Skeletal muscle tissue (tissue), 4 donors: Measurements from ENCODE around the gene UQCC2. TPM values are rescaled to one million over a fixed set of nuclear protein-coding genes. Genes with fewer than 3 reads are reported as not detected.

Experiments
- H3K27ac ChIP-seq: one replicate; pipeline ENCODE4 v1.7.0; 2013; ENCODE audit warnings: mild to moderate bottlenecking, low read depth, low read length, inconsistent platforms
- H3K27me3 ChIP-seq, 3 donors: one replicate each; pipeline ENCODE4 v1.7.0; 2013; ENCODE audit warnings: low read length in 3 of 3; ENCODE audit not compliant: control insufficient read depth in 3 of 3, insufficient read depth in 3 of 3
- H3K36me3 ChIP-seq, 3 donors: one replicate each; pipeline ENCODE4 v1.7.0; 2013; ENCODE audit warnings: low read length in 3 of 3; ENCODE audit not compliant: control insufficient read depth in 3 of 3, insufficient read depth in 3 of 3
- H3K4me1 ChIP-seq, 3 donors: one replicate each; pipeline ENCODE4 v1.7.0; 2013; ENCODE audit warnings: low read length in 3 of 3, mild to moderate bottlenecking in 3 of 3; ENCODE audit not compliant: control insufficient read depth in 3 of 3, insufficient read depth in 3 of 3
- H3K4me3 ChIP-seq, 3 donors: one replicate each; pipeline ENCODE4 v1.7.0; 2013; ENCODE audit warnings: low read length in 3 of 3
- H3K9ac ChIP-seq, 3 donors: one replicate each; pipeline ENCODE4 v1.7.0; 2013; ENCODE audit warnings: low read length in 3 of 3, mild to moderate bottlenecking in 3 of 3, moderate library complexity in 2 of 3, low read depth in 1 of 3
- H3K9me3 ChIP-seq, 3 donors: one replicate each; pipeline ENCODE4 v1.7.0; 2013; ENCODE audit warnings: low read length in 3 of 3; ENCODE audit not compliant: control insufficient read depth in 3 of 3
- total RNA-seq: library from RNA; depleted of rRNA; stranded (reverse); fragments of >200 nt; gene quantifications from one replicate; pipeline ENCODE4 v1.2.3, GENCODE V29; 2014
- donor health status: Osteomylitis.

The UQCC2 gene
- total RNA-seq, 1 donor from 2014 or later = 26.1 TPM

GRCh38 chr6:33663727-33664449 lies 47.6 kb downstream of the UQCC2 start:
- Histone ChIP-seq H3K4me1 (peaks cover 0 to 6% (median 0%) of the 10 kb centered on the region in 3 donors), H3K36me3 (peaks cover 0 to 6% (median 3%) of the 10 kb centered on the region in 3 donors), H3K9ac (no peak overlapping the region)

GRCh38 chr6:33663028-33663427 lies 48.5 kb downstream of the UQCC2 start:
- Histone ChIP-seq H3K27me3 (no peaks in the 10 kb centered on the region), H3K36me3 (peaks cover 0 to 6% (median 3%) of the 10 kb centered on the region in 3 donors), H3K4me1 (peaks cover 0 to 6% (median 0%) of the 10 kb centered on the region in 3 donors), H3K27ac (no peak overlapping the region), H3K9me3 (no peaks in the 10 kb centered on the region), H3K4me3 (no peak overlapping the region), H3K9ac (no peak overlapping the region)

More at GRCh38 chr6:33663727-33664449, 47.6 kb downstream of the UQCC2 start:
- H3K9me3 ChIP-seq = no peaks in the 10 kb centered on the region
- H3K27me3 ChIP-seq = no peaks in the 10 kb centered on the region
- no peak overlapping the region for H3K27ac ChIP-seq
- no peak overlapping the region for H3K4me3 ChIP-seq

- Histone ChIP-seq H3K27me3 (no peaks in the 10 kb centered on the region), H3K36me3 (peaks cover 0 to 6% (median 3%) of the 10 kb centered on the region in 3 donors), H3K27ac (no peak overlapping the region), H3K9ac (no peak overlapping the region), H3K9me3 (no peaks in the 10 kb centered on the region), H3K4me1 (peaks cover 0 to 6% (median 0%) of the 10 kb centered on the region in 3 donors), H3K4me3 (no peak overlapping the region)
Observed at GRCh38 chr6:33662318-33662717, 49.2 kb downstream of the UQCC2 start.

- no peaks in the 10 kb centered on the region for H3K27me3 ChIP-seq
- H3K27ac ChIP-seq = no peak overlapping the region
- H3K4me1 ChIP-seq = peaks cover 0 to 6% (median 0%) of the 10 kb centered on the region in 3 donors
- peaks cover 0 to 6% (median 3%) of the 10 kb centered on the region in 3 donors for H3K36me3 ChIP-seq
- no peak overlapping the region for H3K4me3 ChIP-seq
- no peaks in the 10 kb centered on the region for H3K9me3 ChIP-seq
- H3K9ac ChIP-seq = no peak overlapping the region
Observed at GRCh38 chr6:33661106-33661838, 50.2 kb downstream of the UQCC2 start.

- no peak overlapping the region for H3K4me3 ChIP-seq
- H3K27ac ChIP-seq = no peak overlapping the region
- peaks cover 0 to 6% (median 0%) of the 10 kb centered on the region in 3 donors for H3K4me1 ChIP-seq
- H3K27me3 ChIP-seq = no peaks in the 10 kb centered on the region
- H3K9me3 ChIP-seq = no peaks in the 10 kb centered on the region
- no peak overlapping the region for H3K9ac ChIP-seq
- H3K36me3 ChIP-seq = peaks cover 0 to 3% (median 3%) of the 10 kb centered on the region in 3 donors
Observed at GRCh38 chr6:33659986-33660385, 51.5 kb downstream of the UQCC2 start.

DNA sequence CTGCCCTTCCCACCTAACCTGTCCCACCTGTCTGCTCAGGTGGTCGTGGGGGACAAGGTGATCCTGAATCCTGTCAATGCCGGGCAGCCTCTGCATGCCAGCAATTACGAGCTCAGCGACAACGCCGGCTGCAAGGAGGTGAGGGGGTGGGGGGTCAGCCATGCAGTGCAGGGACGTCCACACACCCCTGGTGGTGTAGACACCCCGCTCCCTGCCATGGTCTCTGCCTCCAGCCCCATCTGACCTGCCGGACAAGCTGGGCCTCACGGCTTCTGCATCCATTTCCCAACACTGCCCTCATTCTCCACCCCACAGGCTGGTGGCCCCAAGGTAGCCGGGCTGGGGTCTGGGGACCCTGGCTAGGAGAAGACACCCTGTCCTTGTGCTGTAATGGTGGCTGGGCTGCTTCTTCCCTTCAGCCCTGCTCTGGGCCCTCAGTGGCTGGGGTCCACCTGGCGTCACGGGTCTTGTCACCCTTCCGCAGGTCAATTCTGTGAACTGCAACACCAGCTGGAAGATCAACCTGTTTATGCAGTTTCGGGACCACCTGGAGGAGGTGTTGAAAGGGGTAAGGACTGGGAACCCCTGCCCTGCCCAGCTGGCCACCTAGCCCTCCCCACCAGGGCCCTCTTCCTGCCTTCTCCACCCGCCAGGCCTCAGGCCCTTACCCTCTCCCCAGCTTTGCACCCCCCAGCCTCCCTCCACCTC lies 52.4 kb downstream of the UQCC2 start:
- peaks cover 0 to 3% (median 3%) of the 10 kb centered on the region in 3 donors for H3K36me3 ChIP-seq
- no peak overlapping the region for H3K9ac ChIP-seq
- H3K9me3 ChIP-seq = no peaks in the 10 kb centered on the region
- peaks cover 0 to 7% (median 2%) of the 10 kb centered on the region in 3 donors for H3K4me1 ChIP-seq
- no peak overlapping the region for H3K27ac ChIP-seq
- H3K27me3 ChIP-seq = no peaks in the 10 kb centered on the region
- H3K4me3 ChIP-seq = no peak overlapping the region

- no peaks in the 10 kb centered on the region for H3K9me3 ChIP-seq
- H3K36me3 ChIP-seq = peaks cover 0 to 3% (median 0%) of the 10 kb centered on the region in 3 donors
- H3K9ac ChIP-seq = no peak overlapping the region
- H3K27me3 ChIP-seq = no peaks in the 10 kb centered on the region
- no peak overlapping the region for H3K27ac ChIP-seq
- H3K4me3 ChIP-seq = no peak overlapping the region
- H3K4me1 ChIP-seq = peaks cover 0 to 2% (median 2%) of the 10 kb centered on the region in 3 donors
Observed at GRCh38 chr6:33656844-33657243, 54.7 kb downstream of the UQCC2 start.

DNA sequence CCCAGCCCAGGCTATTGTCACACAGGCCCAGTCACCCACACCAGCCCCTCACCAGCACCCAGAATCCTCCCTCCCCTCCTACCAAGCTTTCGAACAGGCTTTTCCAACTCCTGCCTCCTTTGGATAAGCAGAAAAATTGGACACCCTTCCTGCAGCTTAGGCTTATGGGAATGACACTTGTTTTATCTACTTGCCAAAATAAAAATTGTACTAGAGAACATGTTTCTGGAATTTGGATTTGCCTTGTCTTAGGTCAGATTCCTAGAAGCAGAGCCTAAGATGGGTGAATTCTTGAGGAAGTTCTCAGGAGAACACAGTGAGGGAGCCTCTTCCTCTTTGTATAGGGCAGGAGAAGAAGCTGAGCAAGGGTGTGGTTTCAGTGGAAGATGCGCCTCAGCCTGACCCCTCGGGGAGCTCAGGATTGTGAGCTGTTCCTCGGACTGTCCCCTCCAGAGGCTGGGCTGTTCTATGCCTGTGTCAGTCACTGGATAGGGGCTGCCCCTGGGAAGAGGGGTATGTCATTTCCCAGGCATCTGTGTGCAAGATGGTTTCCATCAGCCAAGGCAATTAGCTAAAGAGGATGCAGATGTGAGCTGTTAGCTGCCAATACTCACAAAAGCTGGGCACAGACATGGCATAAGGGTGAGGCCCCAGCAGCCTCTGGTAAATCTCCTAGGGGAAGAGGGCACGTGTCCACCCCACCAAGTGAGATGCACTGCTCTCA lies 56.5 kb downstream of the UQCC2 start:
- no peaks in the 10 kb centered on the region for H3K9me3 ChIP-seq
- peaks cover 0 to 3% (median 0%) of the 10 kb centered on the region in 3 donors for H3K36me3 ChIP-seq
- H3K27me3 ChIP-seq = no peaks in the 10 kb centered on the region

DNA sequence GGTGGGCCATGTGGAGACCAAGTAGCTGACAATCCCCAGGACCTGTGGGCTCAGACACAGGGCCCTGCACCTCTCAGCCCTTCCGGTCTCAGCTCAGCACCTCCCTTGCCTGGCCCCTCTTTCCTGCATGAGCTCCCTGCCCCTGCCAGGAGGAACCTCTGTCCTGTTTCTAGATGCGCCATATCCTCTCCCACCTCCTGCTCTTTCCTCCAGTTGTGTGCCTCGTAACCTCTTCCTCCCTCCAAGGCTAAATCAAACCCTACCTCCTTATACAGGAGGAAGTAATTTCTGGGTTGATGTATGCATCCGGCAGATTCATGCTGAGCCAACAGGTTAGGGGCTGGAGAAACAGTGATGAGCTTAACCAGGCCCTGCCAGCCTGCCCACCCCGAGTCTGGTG lies 59.5 kb downstream of the UQCC2 start:
- peaks cover 0 to 2% (median 2%) of the 10 kb centered on the region in 3 donors for H3K4me1 ChIP-seq
- H3K36me3 ChIP-seq = peaks cover 0 to 2% (median 0%) of the 10 kb centered on the region in 3 donors
- no peak overlapping the region for H3K9ac ChIP-seq
- no peak overlapping the region for H3K27ac ChIP-seq
- no peaks in the 10 kb centered on the region for H3K27me3 ChIP-seq
- no peaks in the 10 kb centered on the region for H3K9me3 ChIP-seq
- H3K4me3 ChIP-seq = no peak overlapping the region

More for the DNA sequence above, 56.5 kb downstream of the UQCC2 start:
- H3K9ac ChIP-seq = no peak overlapping the region
- H3K4me3 ChIP-seq = no peak overlapping the region
- no peak overlapping the region for H3K27ac ChIP-seq
- H3K4me1 ChIP-seq = peaks cover 0 to 2% (median 2%) of the 10 kb centered on the region in 3 donors
